K562 (cell line): Measurements from ENCODE around the gene TCIRG1. TPM values are rescaled to one million over a fixed set of nuclear protein-coding genes. Genes with fewer than 3 reads are reported as not detected.

Experiments used
- ATAC-seq: fragments of 200-7000 bp; cut with Tn5 transposase; 3 replicates; pipeline ENCODE4 v1.9.1; 2020; ENCODE audit warnings: moderate library complexity
- BruUV-seq: library from RNA; stranded (reverse); fragments of 400-500 nt; replicated peaks from 2 replicates; lab custom pipeline; 2021; lab: Mats Ljungman, UMichigan
- CTCF ChIA-PET: fragments of 300-600 bp; formaldehyde crosslinking; extraction: SDS; loops from one replicate; lab custom pipeline; 2021; ENCODE audit warnings: low intra/inter-chr PET ratio; lab: Yijun Ruan, JAX
- POLR2A ChIA-PET: fragments of 300-600, 350-650 bp; sonication (Branson Sonifier 250); formaldehyde crosslinking; extraction: SDS; loops from one replicate; lab custom pipeline; 2021; ENCODE audit warnings: antibody characterized with exemption, inconsistent platforms; lab: Yijun Ruan, JAX
- DNase-seq, 4 experiments: peaks; one replicate each; pipeline versions ENCODE4 v3.0.0 to v3.0.0-alpha.2; 2011 to 2018; ENCODE audit warnings: low spot score in 3 of 4, mixed read lengths in 3 of 4; ENCODE audit errors: extremely low read depth in 1 of 4
- FAIRE-seq: peaks from 2 replicates; lab custom pipeline; 2011; peaks lifted over from hg19 to GRCh38; lab: Jason Lieb, UNC
- H2AFZ ChIP-seq: 2 replicates; pipeline ENCODE4 v1.6.0; 2011; ENCODE audit warnings: low read depth, low read length, control low read depth, inconsistent platforms
- H3K27ac ChIP-seq: fragments of 200-600 bp; 3 replicates; pipeline ENCODE4 v1.8.0; 2011; ENCODE audit warnings: low read depth, mild to moderate bottlenecking, control low read depth, inconsistent platforms, low read length, moderate library complexity, mixed read lengths; ENCODE audit errors: extremely low read depth
- H3K27me3 ChIP-seq, 2 experiments: fragments of 300-600 bp in 1 of 2; 2 replicates in 1 of 2; 3 replicates in 1 of 2; pipeline versions ENCODE4 v1.6.0 to v1.8.0; 2011; ENCODE audit warnings: inconsistent platforms in 2 of 2, low read length in 2 of 2, mild to moderate bottlenecking in 1 of 2, mixed read lengths in 1 of 2, moderate library complexity in 1 of 2; ENCODE audit not compliant: control insufficient read depth in 2 of 2, insufficient read depth in 2 of 2
- H3K36me3 ChIP-seq: fragments of 300-600 bp; 3 replicates; pipeline ENCODE4 v1.8.0; 2011; ENCODE audit warnings: mild to moderate bottlenecking, low read length, inconsistent platforms; ENCODE audit not compliant: control insufficient read depth, insufficient read depth
- H3K4me1 ChIP-seq, 2 experiments: fragments of 200-600 bp in 1 of 2; replicated peaks in 1 of 2; 2 replicates in 1 of 2; 3 replicates in 1 of 2; pipeline versions ENCODE4 v1.5.1 to v1.8.0; 2011; ENCODE audit warnings: inconsistent platforms in 2 of 2, low read length in 2 of 2, mild to moderate bottlenecking in 1 of 2, mixed read lengths in 1 of 2, moderate library complexity in 1 of 2; ENCODE audit not compliant: control insufficient read depth in 2 of 2, insufficient read depth in 2 of 2
- H3K4me2 ChIP-seq: 2 replicates; pipeline ENCODE4 v1.6.1; 2011; ENCODE audit warnings: low read length, control low read depth, inconsistent platforms, mixed read lengths; ENCODE audit not compliant: insufficient read depth
- H3K4me3 ChIP-seq: fragments of 200-600 bp; sonication (generic), shearing (Covaris generic); 2 replicates; pipeline ENCODE4 v1.5.1; 2016; ENCODE audit warnings: control low read depth, inconsistent platforms
- H3K79me2 ChIP-seq: fragments of 200-600 bp; 3 replicates; pipeline ENCODE4 v1.8.0; 2011; ENCODE audit warnings: low read length, inconsistent platforms; ENCODE audit not compliant: control insufficient read depth, insufficient read depth
- H3K9ac ChIP-seq, 2 experiments: 2 replicates each; pipeline versions ENCODE4 v1.6.0 to v1.6.1; 2011; ENCODE audit warnings: low read depth in 2 of 2, low read length in 2 of 2, control low read depth in 1 of 2, inconsistent platforms in 1 of 2, mild to moderate bottlenecking in 1 of 2, mixed read lengths in 1 of 2; ENCODE audit not compliant: insufficient read depth in 1 of 2
- H3K9me1 ChIP-seq: one replicate; pipeline ENCODE4 v1.6.0; 2011; ENCODE audit warnings: inconsistent platforms, mild to moderate bottlenecking, low read length, moderate library complexity; ENCODE audit not compliant: control insufficient read depth, insufficient read depth
- H3K9me3 ChIP-seq: replicated peaks from 2 replicates; pipeline ENCODE4 v1.5.1; 2011; ENCODE audit warnings: low read depth, low read length, inconsistent platforms; ENCODE audit not compliant: control insufficient read depth, insufficient read depth
- H4K20me1 ChIP-seq: replicated peaks from 2 replicates; pipeline ENCODE4 v1.6.1; 2011; ENCODE audit warnings: low read length, inconsistent platforms, mixed read lengths; ENCODE audit not compliant: control insufficient read depth, insufficient read depth
- EZH2 ChIP-seq: IDR thresholded peaks from 2 replicates; pipeline ENCODE4 v1.6.1; 2012; ENCODE audit warnings: low read depth, mild to moderate bottlenecking, inconsistent platforms, low read length, borderline replicate concordance
- FOXM1 ChIP-seq, 2 experiments: fragments of 450-650 bp in 1 of 2; sonication (generic) in 1 of 2; formaldehyde crosslinking in 1 of 2; IDR thresholded peaks; 2 replicates each; pipeline versions ENCODE4 v1.6.1 to v1.9.0; 2017 to 2022; ENCODE audit warnings: low read depth in 2 of 2, mild to moderate bottlenecking in 2 of 2, missing genetic modification reagents in 1 of 2, moderate library complexity in 1 of 2
- FUS ChIP-seq: fragments of 200-400 bp; formaldehyde crosslinking; optimal IDR thresholded peaks from 2 replicates; pipeline ENCODE3; 2017; ENCODE audit warnings: low read depth, low read length
- GATA2 ChIP-seq: sonication (generic); formaldehyde crosslinking; IDR thresholded peaks from 2 replicates; pipeline ENCODE4 v1.4.0; 2020; ENCODE audit warnings: mild to moderate bottlenecking, missing genetic modification reagents
- NR4A1 ChIP-seq, 2 experiments: fragments of 250-450 bp in 1 of 2; fragments of 450-650 bp in 1 of 2; sonication (Bioruptor Pico) in 1 of 2; IDR thresholded peaks; 2 replicates each; pipeline versions ENCODE4 v1.4.0 to v1.6.1; 2016 to 2020; ENCODE audit warnings: mild to moderate bottlenecking in 2 of 2, missing compliant biosample characterization in 1 of 2, missing genetic modification characterization in 1 of 2, moderate library complexity in 1 of 2
- NRF1 ChIP-seq, 2 experiments: fragments of 450-650 bp; IDR thresholded peaks in 1 of 2; conservative IDR thresholded peaks in 1 of 2; 2 replicates each; pipeline ENCODE4 v1.6.1; 2014; ENCODE audit warnings: mild to moderate bottlenecking in 2 of 2
- WGBS: fragments of 100-300 bp; shearing (Covaris generic); methylation state at CpG from one replicate; pipeline ENCODE4 v1.1.6; 2016; ENCODE audit warnings: low coverage, mixed read lengths; ENCODE audit not compliant: insufficient coverage; ENCODE audit errors: missing lambda C conversion rate; 5-methylcytosine and 5-hydroxymethylcytosine counted together
- in situ Hi-C: fragments of 300-500 bp; cut with MboI; formaldehyde crosslinking; loops from 4 replicates; pipeline ENCODE4 v1.15.0; 2018; ENCODE audit warnings: inconsistent platforms, mixed read lengths
- intact Hi-C: fragments of 100-400 bp; cut with micrococcal nuclease; formaldehyde crosslinking; loops from 2 replicates; pipeline ENCODE4 v1.14.2; 2022
- polyA plus RNA-seq, 8 experiments: library from polyadenylated mRNA; depleted of rRNA in 4 of 8; stranded (reverse) in 5 of 8; unstranded in 3 of 8; fragments of >200 nt; fragmentation: Nextera tagmentation in 2 of 8; fragmentation: Illumina TruSeq in 1 of 8; extraction: Ambion mirVana in 2 of 8; extraction: Trizol in 1 of 8; gene quantifications; 2 replicates each; pipeline versions ENCODE4 v1.2.1 to v1.2.3, GENCODE V29; 2011 to 2014; ENCODE audit warnings: inconsistent platforms in 1 of 8, missing spikeins in 1 of 8
- total RNA-seq, 7 experiments: library from RNA; depleted of rRNA in 6 of 7; stranded (reverse); fragments of >200 nt in 6 of 7; fragmentation: Illumina TruSeq in 2 of 7; extraction: Trizol in 2 of 7; gene quantifications; 2 replicates each; pipeline versions ENCODE4 v1.2.1 to v1.2.3, GENCODE V29; 2011 to 2021; ENCODE audit warnings: low replicate concordance in 1 of 7
- TF ChIP-seq, protein P1 (sequence below), 2 experiments: IDR thresholded peaks; 2 replicates each; pipeline ENCODE4 v1.6.1; 2011; ENCODE audit warnings: borderline replicate concordance in 1 of 2, control low read depth in 1 of 2, low read depth in 1 of 2, low read length in 1 of 2, mild to moderate bottlenecking in 1 of 2, mixed read lengths in 1 of 2, moderate library complexity in 1 of 2; ENCODE audit not compliant: insufficient read depth in 1 of 2, insufficient read length in 1 of 2, poor library complexity in 1 of 2, severe bottlenecking in 1 of 2; ENCODE audit errors: extremely low read depth in 1 of 2
- TF ChIP-seq, protein P2 (sequence below): sonication (generic); formaldehyde crosslinking; IDR thresholded peaks from 2 replicates; pipeline ENCODE4 v1.9.0; 2022; ENCODE audit warnings: mild to moderate bottlenecking, missing genetic modification reagents
- TF ChIP-seq, protein P3 (sequence below): fragments of 250-450 bp; sonication (Bioruptor Pico); IDR thresholded peaks from 2 replicates; pipeline ENCODE4 v1.5.0; 2021
- TF ChIP-seq, protein P4 (sequence below): fragments of 450-650 bp; formaldehyde crosslinking; IDR thresholded peaks from 2 replicates; pipeline ENCODE4 v1.4.0; 2022; ENCODE audit warnings: mild to moderate bottlenecking, moderate library complexity
- TF ChIP-seq, protein P5 (sequence below): fragments of 450-650 bp; formaldehyde crosslinking; IDR thresholded peaks from 2 replicates; pipeline ENCODE4 v1.4.0; 2022; ENCODE audit warnings: missing genetic modification characterization

The TCIRG1 gene
- total and polyA plus RNA-seq, 9 of the 15 experiments (the other 6 are each of a cell fraction or from before 2014, with no cell fraction given): 0.49 to 143 (median 24.4) TPM

DNA sequence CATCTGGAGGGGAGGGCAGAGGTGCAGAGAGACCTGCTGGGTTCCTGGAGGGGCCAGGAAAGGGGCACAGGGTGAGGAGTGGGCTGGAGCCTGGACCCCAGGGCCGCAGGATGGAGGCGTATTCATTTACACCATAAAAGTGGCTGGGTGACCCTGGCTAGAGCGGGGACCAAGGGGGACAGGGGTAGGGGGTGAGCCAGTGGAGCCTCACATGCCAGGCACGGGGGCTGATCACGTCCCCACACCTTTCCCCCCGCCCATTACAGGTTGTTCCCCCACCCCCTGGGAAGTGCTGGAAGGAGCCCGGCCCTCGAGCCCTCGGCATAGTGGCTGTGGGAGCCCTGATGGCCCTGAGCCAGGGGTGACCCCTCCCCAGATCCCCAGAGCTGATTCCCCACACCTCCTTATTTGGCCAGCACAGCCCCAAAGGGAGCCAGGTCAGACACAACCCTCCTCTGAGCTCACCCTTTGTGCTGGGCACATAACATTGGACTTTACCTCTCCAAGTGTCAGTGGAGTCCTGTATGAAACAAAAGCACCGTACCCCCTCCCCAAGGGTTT lies 781 bp downstream of the TCIRG1 start (continued):
- TF ChIP-seq, protein P1, sequence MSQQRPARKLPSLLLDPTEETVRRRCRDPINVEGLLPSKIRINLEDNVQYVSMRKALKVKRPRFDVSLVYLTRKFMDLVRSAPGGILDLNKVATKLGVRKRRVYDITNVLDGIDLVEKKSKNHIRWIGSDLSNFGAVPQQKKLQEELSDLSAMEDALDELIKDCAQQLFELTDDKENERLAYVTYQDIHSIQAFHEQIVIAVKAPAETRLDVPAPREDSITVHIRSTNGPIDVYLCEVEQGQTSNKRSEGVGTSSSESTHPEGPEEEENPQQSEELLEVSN (IDR thresholded peaks at IDR 0.05; ENCODE audit: borderline replicate concordance in 1 of 2, extremely low read depth in 1 of 2, insufficient read depth in 1 of 2, insufficient read length in 1 of 2, low read depth in 1 of 2, low read length in 1 of 2, poor library complexity in 1 of 2, severe bottlenecking in 1 of 2): peak in 1 of 2 experiments; percentile 20
- TF ChIP-seq, protein P2, sequence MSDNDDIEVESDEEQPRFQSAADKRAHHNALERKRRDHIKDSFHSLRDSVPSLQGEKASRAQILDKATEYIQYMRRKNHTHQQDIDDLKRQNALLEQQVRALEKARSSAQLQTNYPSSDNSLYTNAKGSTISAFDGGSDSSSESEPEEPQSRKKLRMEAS: no peak

DNA sequence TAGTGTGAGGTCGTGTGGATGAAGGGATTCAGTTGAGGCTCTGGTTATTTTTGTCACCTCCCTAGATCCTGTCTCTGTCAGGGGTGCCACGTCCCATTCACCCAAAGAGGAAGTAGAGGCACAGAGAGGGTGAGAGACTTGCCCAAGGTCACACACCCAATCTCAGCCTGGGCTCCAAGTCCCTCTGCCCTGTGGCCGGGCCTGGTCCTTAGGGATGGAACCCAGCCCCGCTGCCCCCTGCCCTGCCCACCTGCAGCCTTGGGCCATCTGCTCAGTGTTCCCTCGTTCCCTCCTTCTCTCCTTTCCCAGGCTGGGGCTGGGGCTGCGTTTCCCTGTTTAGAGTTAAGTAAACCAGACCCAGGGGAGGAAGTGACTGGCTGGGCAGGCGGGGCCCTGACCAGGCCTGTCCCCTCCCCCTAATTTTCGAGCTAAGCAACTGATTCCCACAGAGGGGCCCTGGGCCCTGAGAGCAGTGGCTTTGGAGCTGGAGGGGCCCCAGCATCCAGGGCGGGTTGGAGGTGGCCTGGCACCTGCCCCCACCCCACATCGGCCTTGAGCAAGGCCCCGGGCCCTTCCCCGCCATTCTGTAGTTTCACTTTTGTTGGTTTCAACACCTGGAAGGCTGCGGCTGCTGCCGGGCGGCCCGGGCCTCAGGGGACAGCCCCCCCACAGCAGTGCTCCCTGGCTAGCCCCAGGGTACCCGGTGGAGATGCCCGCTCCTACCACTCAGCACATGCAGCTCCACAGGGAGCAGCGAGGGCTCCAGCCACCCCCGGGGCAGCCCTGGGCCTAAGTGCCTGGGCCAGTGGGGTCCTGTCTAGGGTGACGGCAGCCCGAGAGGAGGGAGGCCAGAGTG lies 1.5 kb downstream of the TCIRG1 start:
- FAIRE-seq (peak; percentile 52), ATAC-seq (peak; percentile 48), DNase-seq (peak in 3 of 4 experiments; percentile 51 to 71 (median 69))
- Histone ChIP-seq H3K9me1 (no peaks in the 10 kb centered on the region), H4K20me1 (peaks cover 4% of the 10 kb centered on the region; the same call in 1 of the 2 replicates), H3K9me3 (no peaks in the 10 kb centered on the region), H3K4me3 (peak overlapping the region; percentile 92), H3K27ac (peak overlapping the region; percentile 83), H2AFZ (peak overlapping the region; percentile 66), H3K27me3 (no peaks in the 10 kb centered on the region), H3K36me3 (peaks cover 51% of the 10 kb centered on the region; the same call in 2 of the 3 replicates), H3K79me2 (peaks cover 37% of the 10 kb centered on the region), H3K9ac (peak overlapping the region; percentile 72 to 90), H3K4me1 (peaks cover 44 to 93% of the 10 kb centered on the region in 2 experiments), H3K4me2 (peak overlapping the region; percentile 74)
- POLR2A ChIA-PET: interaction anchor here (0.6 to 4.9 kb wide), 6 partner anchors 8 to 43 kb away, joined by 3 to 55 read pairs (median 7); partner anchors contain the start of gene NDUFS8
- in situ Hi-C loops: no loop called here
- TSS peak; percentile 41 for BruUV-seq
- WGBS: 6% methylated on average over 16 of the region's 22 CpGs
- CTCF ChIA-PET: interaction anchor here (0.6 kb wide), 1 partner anchor 272 kb away, joined by 3 read pairs; no protein-coding TSS in a partner anchor
- intact Hi-C loops: no loop called here
- TF ChIP-seq, protein P3, sequence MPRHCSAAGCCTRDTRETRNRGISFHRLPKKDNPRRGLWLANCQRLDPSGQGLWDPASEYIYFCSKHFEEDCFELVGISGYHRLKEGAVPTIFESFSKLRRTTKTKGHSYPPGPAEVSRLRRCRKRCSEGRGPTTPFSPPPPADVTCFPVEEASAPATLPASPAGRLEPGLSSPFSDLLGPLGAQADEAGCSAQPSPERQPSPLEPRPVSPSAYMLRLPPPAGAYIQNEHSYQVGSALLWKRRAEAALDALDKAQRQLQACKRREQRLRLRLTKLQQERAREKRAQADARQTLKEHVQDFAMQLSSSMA (CRISPR knock-in tag): no peak
- TF ChIP-seq, protein P4, sequence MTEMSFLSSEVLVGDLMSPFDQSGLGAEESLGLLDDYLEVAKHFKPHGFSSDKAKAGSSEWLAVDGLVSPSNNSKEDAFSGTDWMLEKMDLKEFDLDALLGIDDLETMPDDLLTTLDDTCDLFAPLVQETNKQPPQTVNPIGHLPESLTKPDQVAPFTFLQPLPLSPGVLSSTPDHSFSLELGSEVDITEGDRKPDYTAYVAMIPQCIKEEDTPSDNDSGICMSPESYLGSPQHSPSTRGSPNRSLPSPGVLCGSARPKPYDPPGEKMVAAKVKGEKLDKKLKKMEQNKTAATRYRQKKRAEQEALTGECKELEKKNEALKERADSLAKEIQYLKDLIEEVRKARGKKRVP: 0 out of 2 replicates have a peak, but pooled peaks have one; percentile 6
- TF ChIP-seq NRF1 (conservative IDR thresholded peaks at IDR 0.05 in 1 of 2, IDR thresholded peaks at IDR 0.05 in 1 of 2) (peak; percentile 42 to 46; a peak in 2 of 4 replicates), FOXM1 (IDR thresholded peaks at IDR 0.05; ENCODE audit: low read depth) (no peak), FOXM1 (CRISPR knock-in tag; IDR thresholded peaks at IDR 0.05; ENCODE audit: low read depth) (no peak), EZH2 (no peak), GATA2 (CRISPR knock-in tag) (no peak), FUS (no peak), NR4A1 (CRISPR knock-in tag; IDR thresholded peaks at IDR 0.05) (no peak), NR4A1 (tag; IDR thresholded peaks at IDR 0.05) (no peak)
- TF ChIP-seq, protein P5, sequence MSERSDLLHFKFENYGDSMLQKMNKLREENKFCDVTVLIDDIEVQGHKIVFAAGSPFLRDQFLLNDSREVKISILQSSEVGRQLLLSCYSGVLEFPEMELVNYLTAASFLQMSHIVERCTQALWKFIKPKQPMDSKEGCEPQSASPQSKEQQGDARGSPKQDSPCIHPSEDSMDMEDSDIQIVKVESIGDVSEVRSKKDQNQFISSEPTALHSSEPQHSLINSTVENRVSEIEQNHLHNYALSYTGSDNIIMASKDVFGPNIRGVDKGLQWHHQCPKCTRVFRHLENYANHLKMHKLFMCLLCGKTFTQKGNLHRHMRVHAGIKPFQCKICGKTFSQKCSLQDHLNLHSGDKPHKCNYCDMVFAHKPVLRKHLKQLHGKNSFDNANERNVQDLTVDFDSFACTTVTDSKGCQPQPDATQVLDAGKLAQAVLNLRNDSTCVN (CRISPR knock-in tag): no peak
